Measurements from ENCODE around the gene CAPN5.

Gene CAPN5

GRCh38 chr11:77074626-77075221 lies 8.0 kb downstream of the CAPN5 start:
- peaks cover 11% of the 10 kb centered on the region for H3K4me1 ChIP-seq (ENCODE audit: insufficient read depth, insufficient read length)
- no peak for DNase-seq (ENCODE audit: low read depth, low spot score)
- TF ChIP-seq SUZ12 (IDR thresholded peaks at IDR 0.05; ENCODE audit: extremely low read depth, insufficient read depth, insufficient read length) (no peak), YY1 (IDR thresholded peaks at IDR 0.05; ENCODE audit: insufficient read depth, insufficient read length) (no peak), ZNF274 (IDR thresholded peaks at IDR 0.05; ENCODE audit: low read depth, low read length) (no peak)

GRCh38 chr11:77075425-77075905 lies 8.7 kb downstream of the CAPN5 start:
- H3K4me1 ChIP-seq (ENCODE audit: insufficient read depth, insufficient read length), result peaks cover 11% of the 10 kb centered on the region
- no peak for TF ChIP-seq SUZ12 (IDR thresholded peaks at IDR 0.05; ENCODE audit: extremely low read depth, insufficient read depth, insufficient read length)
- no peak for TF ChIP-seq ZNF274 (IDR thresholded peaks at IDR 0.05; ENCODE audit: low read depth, low read length)
- no peak for TF ChIP-seq YY1 (IDR thresholded peaks at IDR 0.05; ENCODE audit: insufficient read depth, insufficient read length)
- DNase-seq (ENCODE audit: low read depth, low spot score), result no peak

More at GRCh38 chr11:77074626-77075221, 8.0 kb downstream of the CAPN5 start:
- Histone ChIP-seq H3K9me3 (ENCODE audit: insufficient read depth, low read length) (no peaks in the 10 kb centered on the region), H3K36me3 (ENCODE audit: insufficient read depth, insufficient read length, low read length) (no peaks in the 10 kb centered on the region), H3K27me3 (ENCODE audit: insufficient read depth, insufficient read length) (no peaks in the 10 kb centered on the region), H3K4me3 (ENCODE audit: insufficient read length, low read depth) (no peak overlapping the region), H3K9ac (ENCODE audit: insufficient read length, low read depth) (no peak overlapping the region)

GRCh38 chr11:77079666-77080065 lies 12.9 kb downstream of the CAPN5 start:
- Histone ChIP-seq H3K4me1 (ENCODE audit: insufficient read depth, insufficient read length) (peaks cover 10% of the 10 kb centered on the region), H3K9ac (ENCODE audit: insufficient read length, low read depth) (no peak overlapping the region), H3K9me3 (ENCODE audit: insufficient read depth, low read length) (no peaks in the 10 kb centered on the region), H3K27me3 (ENCODE audit: insufficient read depth, insufficient read length) (no peaks in the 10 kb centered on the region), H3K4me3 (ENCODE audit: insufficient read length, low read depth) (no peak overlapping the region), H3K36me3 (ENCODE audit: insufficient read depth, insufficient read length, low read length) (no peaks in the 10 kb centered on the region)
- no peak for DNase-seq (ENCODE audit: low read depth, low spot score)
- TF ChIP-seq YY1 (IDR thresholded peaks at IDR 0.05; ENCODE audit: insufficient read depth, insufficient read length) (no peak), ZNF274 (IDR thresholded peaks at IDR 0.05; ENCODE audit: low read depth, low read length) (no peak), SUZ12 (IDR thresholded peaks at IDR 0.05; ENCODE audit: extremely low read depth, insufficient read depth, insufficient read length) (no peak)

More at GRCh38 chr11:77075425-77075905, 8.7 kb downstream of the CAPN5 start:
- Histone ChIP-seq H3K36me3 (ENCODE audit: insufficient read depth, insufficient read length, low read length) (no peaks in the 10 kb centered on the region), H3K9me3 (ENCODE audit: insufficient read depth, low read length) (no peaks in the 10 kb centered on the region), H3K4me3 (ENCODE audit: insufficient read length, low read depth) (no peak overlapping the region), H3K9ac (ENCODE audit: insufficient read length, low read depth) (no peak overlapping the region), H3K27me3 (ENCODE audit: insufficient read depth, insufficient read length) (no peaks in the 10 kb centered on the region)

- TF ChIP-seq SUZ12 (IDR thresholded peaks at IDR 0.05; ENCODE audit: extremely low read depth, insufficient read depth, insufficient read length) (no peak), YY1 (IDR thresholded peaks at IDR 0.05; ENCODE audit: insufficient read depth, insufficient read length) (no peak), ZNF274 (IDR thresholded peaks at IDR 0.05; ENCODE audit: low read depth, low read length) (no peak)
- Histone ChIP-seq H3K9me3 (ENCODE audit: insufficient read depth, low read length) (no peaks in the 10 kb centered on the region), H3K4me3 (ENCODE audit: insufficient read length, low read depth) (no peak overlapping the region), H3K27me3 (ENCODE audit: insufficient read depth, insufficient read length) (no peaks in the 10 kb centered on the region), H3K36me3 (ENCODE audit: insufficient read depth, insufficient read length, low read length) (no peaks in the 10 kb centered on the region), H3K4me1 (ENCODE audit: insufficient read depth, insufficient read length) (peaks cover 10% of the 10 kb centered on the region), H3K9ac (ENCODE audit: insufficient read length, low read depth) (no peak overlapping the region)
- no peak for DNase-seq (ENCODE audit: low read depth, low spot score)
These were observed 14.0 kb downstream of the CAPN5 start for GRCh38 chr11:77080643-77081210.

- TF ChIP-seq SUZ12 (IDR thresholded peaks at IDR 0.05; ENCODE audit: extremely low read depth, insufficient read depth, insufficient read length) (no peak), YY1 (IDR thresholded peaks at IDR 0.05; ENCODE audit: insufficient read depth, insufficient read length) (no peak), ZNF274 (IDR thresholded peaks at IDR 0.05; ENCODE audit: low read depth, low read length) (no peak)
- Histone ChIP-seq H3K36me3 (ENCODE audit: insufficient read depth, insufficient read length, low read length) (no peaks in the 10 kb centered on the region), H3K9me3 (ENCODE audit: insufficient read depth, low read length) (no peaks in the 10 kb centered on the region), H3K4me1 (ENCODE audit: insufficient read depth, insufficient read length) (peaks cover 10% of the 10 kb centered on the region), H3K4me3 (ENCODE audit: insufficient read length, low read depth) (no peak overlapping the region), H3K27me3 (ENCODE audit: insufficient read depth, insufficient read length) (no peaks in the 10 kb centered on the region), H3K9ac (ENCODE audit: insufficient read length, low read depth) (no peak overlapping the region)
- DNase-seq (ENCODE audit: low read depth, low spot score), result no peak
These were observed 14.6 kb downstream of the CAPN5 start for GRCh38 chr11:77081381-77081851.

- H3K9me3 ChIP-seq (ENCODE audit: insufficient read depth, low read length), result no peaks in the 10 kb centered on the region
- no peak for DNase-seq (ENCODE audit: low read depth, low spot score)
- H3K4me1 ChIP-seq (ENCODE audit: insufficient read depth, insufficient read length), result peaks cover 10% of the 10 kb centered on the region
- no peak overlapping the region for H3K9ac ChIP-seq (ENCODE audit: insufficient read length, low read depth)
- TF ChIP-seq SUZ12 (IDR thresholded peaks at IDR 0.05; ENCODE audit: extremely low read depth, insufficient read depth, insufficient read length), result no peak
- TF ChIP-seq ZNF274 (IDR thresholded peaks at IDR 0.05; ENCODE audit: low read depth, low read length), result no peak
- TF ChIP-seq YY1 (IDR thresholded peaks at IDR 0.05; ENCODE audit: insufficient read depth, insufficient read length), result no peak
- H3K4me3 ChIP-seq (ENCODE audit: insufficient read length, low read depth), result no peak overlapping the region
- H3K36me3 ChIP-seq (ENCODE audit: insufficient read depth, insufficient read length, low read length), result no peaks in the 10 kb centered on the region
- H3K27me3 ChIP-seq (ENCODE audit: insufficient read depth, insufficient read length), result no peaks in the 10 kb centered on the region
These were observed 15.4 kb downstream of the CAPN5 start for GRCh38 chr11:77081976-77082836.
